Ishikawa (cell line): ENCODE results near the gene AGT.

Experiments used
- CEBPB ChIP-seq: IDR thresholded peaks from 2 replicates; pipeline ENCODE4 v1.6.1; 2012
- CREB1 ChIP-seq: IDR thresholded peaks from 2 replicates; pipeline ENCODE4 v1.6.1; 2012; ENCODE audit warnings: low read depth
- EGR1 ChIP-seq: IDR thresholded peaks from 2 replicates; pipeline ENCODE4 v1.6.1; 2012
- EP300 ChIP-seq: IDR thresholded peaks from 2 replicates; pipeline ENCODE4 v1.6.1; 2012; ENCODE audit warnings: borderline replicate concordance
- FOXM1 ChIP-seq: IDR thresholded peaks from 2 replicates; pipeline ENCODE4 v1.6.1; 2012; ENCODE audit warnings: low read depth, borderline replicate concordance
- MAX ChIP-seq: IDR thresholded peaks from 2 replicates; pipeline ENCODE4 v1.6.1; 2012
- NFIC ChIP-seq: IDR thresholded peaks from 2 replicates; pipeline ENCODE4 v1.6.1; 2012
- RAD21 ChIP-seq: IDR thresholded peaks from 2 replicates; pipeline ENCODE4 v1.6.1; 2012; ENCODE audit warnings: low read depth
- REST ChIP-seq: IDR thresholded peaks from 2 replicates; pipeline ENCODE4 v1.6.1; 2012; ENCODE audit warnings: low read depth, mild to moderate bottlenecking
- TAF1 ChIP-seq: IDR thresholded peaks from 2 replicates; pipeline ENCODE4 v1.6.1; 2012; ENCODE audit warnings: low read depth, mild to moderate bottlenecking
- TCF12 ChIP-seq: IDR thresholded peaks from 2 replicates; pipeline ENCODE4 v1.6.1; 2012; ENCODE audit warnings: low read depth
- TEAD4 ChIP-seq: IDR thresholded peaks from 2 replicates; pipeline ENCODE4 v1.6.1; 2012
- USF1 ChIP-seq: IDR thresholded peaks from 2 replicates; pipeline ENCODE4 v1.6.1; 2012
- YY1 ChIP-seq: IDR thresholded peaks from 2 replicates; pipeline ENCODE4 v1.6.1; 2012; ENCODE audit warnings: low read depth
- ZBTB7A ChIP-seq: IDR thresholded peaks from 2 replicates; pipeline ENCODE4 v1.6.1; 2012; ENCODE audit warnings: low read depth

The AGT gene

GRCh38 chr1:230705289-230706019 is 8.5 kb downstream of the AGT start:
- TF ChIP-seq TAF1 (no peak), CEBPB (no peak), EP300 (no peak), MAX (no peak), EGR1 (no peak), USF1 (no peak), ZBTB7A (no peak), RAD21 (no peak), REST (no peak)

- TF ChIP-seq USF1 (no peak), TEAD4 (no peak), EP300 (no peak), MAX (no peak)
Observed at GRCh38 chr1:230704830-230705229, 9.1 kb downstream of the AGT start.

GRCh38 chr1:230703679-230704385 is 10.1 kb downstream of the AGT start:
- TF ChIP-seq EGR1 (no peak), EP300 (no peak), USF1 (no peak), TCF12 (no peak), CEBPB (no peak), CREB1 (no peak), ZBTB7A (no peak)

GRCh38 chr1:230702934-230703678 is 10.8 kb downstream of the AGT start:
- TF ChIP-seq TCF12, result peak; percentile 59
- TF ChIP-seq EP300, result peak; percentile 37; the same call in 1 of the 2 replicates
- no peak for TF ChIP-seq CEBPB
- TF ChIP-seq USF1, result no peak
- peak; percentile 83 for TF ChIP-seq MAX
- TF ChIP-seq FOXM1, result no peak
- peak; percentile 75 for TF ChIP-seq NFIC
- TF ChIP-seq TEAD4, result peak; percentile 34; the same call in 1 of the 2 replicates
- TF ChIP-seq RAD21, result no peak

- TF ChIP-seq USF1, result no peak
- no peak for TF ChIP-seq EGR1
- TF ChIP-seq RAD21, result no peak
- no peak for TF ChIP-seq TEAD4
- TF ChIP-seq NFIC, result no peak
- no peak for TF ChIP-seq TCF12
- TF ChIP-seq EP300, result no peak
- no peak for TF ChIP-seq CEBPB
- TF ChIP-seq FOXM1, result no peak
- no peak for TF ChIP-seq YY1
- TF ChIP-seq ZBTB7A, result no peak
- no peak for TF ChIP-seq REST
Observed at GRCh38 chr1:230701895-230702768, 11.8 kb downstream of the AGT start.
